Fibroblast of lung (primary cell): ENCODE results near the gene KCNT1. TPM values are rescaled to one million over a fixed set of nuclear protein-coding genes. Genes with fewer than 3 reads are reported as not detected.

Source experiments
- DNase-seq, 2 donors: peaks; one replicate each; pipeline versions ENCODE4 v3.0.0 to v3.0.0-alpha.2; 2010; ENCODE audit warnings: low read depth in 2 of 2
- H2AFZ ChIP-seq: 2 replicates; pipeline ENCODE4 v1.5.1; 2012; ENCODE audit warnings: low read length, control low read depth, inconsistent platforms
- H3K27ac ChIP-seq: 2 replicates; pipeline ENCODE4 v1.5.1; 2011; ENCODE audit warnings: low read length, control low read depth; ENCODE audit not compliant: insufficient read depth
- H3K27me3 ChIP-seq: 2 replicates; pipeline ENCODE4 v1.5.1; 2011; ENCODE audit warnings: mild to moderate bottlenecking, low read length; ENCODE audit not compliant: control insufficient read depth, insufficient read depth
- H3K36me3 ChIP-seq: 2 replicates; pipeline ENCODE4 v1.5.1; 2011; ENCODE audit warnings: low read length; ENCODE audit not compliant: control insufficient read depth, insufficient read depth
- H3K4me1 ChIP-seq: 2 replicates; pipeline ENCODE4 v1.5.1; 2011; ENCODE audit warnings: low read length; ENCODE audit not compliant: control insufficient read depth, insufficient read depth; ENCODE audit errors: extremely low read depth
- H3K4me2 ChIP-seq: 2 replicates; pipeline ENCODE4 v1.5.1; 2011; ENCODE audit warnings: low read length, control low read depth; ENCODE audit not compliant: insufficient read depth; ENCODE audit errors: extremely low read depth
- H3K4me3 ChIP-seq, 4 experiments: fragments of 200-600 bp in 1 of 4; sonication (generic) in 1 of 4; replicated peaks in 1 of 4; 2 replicates each; pipeline ENCODE4 v1.5.1; 2011 to 2016; ENCODE audit warnings: low read length in 4 of 4, low read depth in 3 of 4, mild to moderate bottlenecking in 3 of 4, control low read depth in 2 of 4, inconsistent platforms in 1 of 4, mixed read lengths in 1 of 4; ENCODE audit not compliant: insufficient read depth in 1 of 4; ENCODE audit errors: control extremely low read depth in 1 of 4
- H3K79me2 ChIP-seq: 2 replicates; pipeline ENCODE4 v1.5.1; 2012; ENCODE audit warnings: mild to moderate bottlenecking, low read length, inconsistent platforms; ENCODE audit not compliant: control insufficient read depth, insufficient read depth
- H3K9ac ChIP-seq: 2 replicates; pipeline ENCODE4 v1.5.1; 2011; ENCODE audit warnings: mild to moderate bottlenecking, low read length, control low read depth; ENCODE audit not compliant: insufficient read depth
- H3K9me3 ChIP-seq: 2 replicates; pipeline ENCODE4 v1.5.1; 2012; ENCODE audit warnings: low read depth, low read length; ENCODE audit not compliant: control insufficient read depth, insufficient read depth
- H4K20me1 ChIP-seq: 2 replicates; pipeline ENCODE4 v1.5.1; 2011; ENCODE audit warnings: low read length; ENCODE audit not compliant: control insufficient read depth, insufficient read depth; ENCODE audit errors: extremely low read depth
- CTCF ChIP-seq, 2 donors: IDR thresholded peaks in 1 of 2; conservative IDR thresholded peaks in 1 of 2; 1 replicate in 1 of 2; 2 replicates in 1 of 2; pipeline ENCODE4 v1.5.1; 2011 to 2012; ENCODE audit warnings: low read length in 2 of 2, control low read depth in 1 of 2, inconsistent platforms in 1 of 2, low read depth in 1 of 2, mild to moderate bottlenecking in 1 of 2
- EZH2 ChIP-seq: IDR thresholded peaks from 2 replicates; pipeline ENCODE4 v1.5.1; 2012; ENCODE audit warnings: low read length, control low read depth, mild to moderate bottlenecking; ENCODE audit errors: missing control alignments
- polyA plus RNA-seq, 2 donors: library from polyadenylated mRNA; depleted of rRNA in 1 of 2; stranded (reverse) in 1 of 2; unstranded in 1 of 2; fragments of >200 nt; gene quantifications; 2 replicates each; pipeline ENCODE4 v1.2.1, GENCODE V29; 2011 to 2012; ENCODE audit warnings: missing spikeins in 1 of 2
- total RNA-seq: library from RNA; depleted of rRNA; stranded (reverse); fragments of >200 nt; gene quantifications from 2 replicates; pipeline ENCODE4 v1.2.1, GENCODE V29; 2014

The KCNT1 gene
- total and polyA plus RNA-seq, 2 donors (not counting 1 experiment from before 2014, with no cell fraction given), result not detected

- H4K20me1 ChIP-seq, result no peaks in the 10 kb centered on the region
- no peak overlapping the region for H2AFZ ChIP-seq
- no peaks in the 10 kb centered on the region for H3K4me1 ChIP-seq
- DNase-seq, result no peak
- no peak overlapping the region for H3K4me3 ChIP-seq
- no peaks in the 10 kb centered on the region for H3K79me2 ChIP-seq
- peaks cover 11% of the 10 kb centered on the region for H3K36me3 ChIP-seq
- no peak overlapping the region for H3K4me2 ChIP-seq
- H3K9ac ChIP-seq, result no peak overlapping the region
- H3K27ac ChIP-seq, result no peak overlapping the region
- H3K27me3 ChIP-seq, result no peaks in the 10 kb centered on the region
- no peak for TF ChIP-seq CTCF (conservative IDR thresholded peaks at IDR 0.05 in 1 of 2, IDR thresholded peaks at IDR 0.05 in 1 of 2; ENCODE audit: low read depth in 1 of 2, low read length in 2 of 2)
- no peak for TF ChIP-seq EZH2
- no peaks in the 10 kb centered on the region for H3K9me3 ChIP-seq
These were observed 114.6 kb downstream of the KCNT1 start for GRCh38 chr9:135816651-135816970.

DNA sequence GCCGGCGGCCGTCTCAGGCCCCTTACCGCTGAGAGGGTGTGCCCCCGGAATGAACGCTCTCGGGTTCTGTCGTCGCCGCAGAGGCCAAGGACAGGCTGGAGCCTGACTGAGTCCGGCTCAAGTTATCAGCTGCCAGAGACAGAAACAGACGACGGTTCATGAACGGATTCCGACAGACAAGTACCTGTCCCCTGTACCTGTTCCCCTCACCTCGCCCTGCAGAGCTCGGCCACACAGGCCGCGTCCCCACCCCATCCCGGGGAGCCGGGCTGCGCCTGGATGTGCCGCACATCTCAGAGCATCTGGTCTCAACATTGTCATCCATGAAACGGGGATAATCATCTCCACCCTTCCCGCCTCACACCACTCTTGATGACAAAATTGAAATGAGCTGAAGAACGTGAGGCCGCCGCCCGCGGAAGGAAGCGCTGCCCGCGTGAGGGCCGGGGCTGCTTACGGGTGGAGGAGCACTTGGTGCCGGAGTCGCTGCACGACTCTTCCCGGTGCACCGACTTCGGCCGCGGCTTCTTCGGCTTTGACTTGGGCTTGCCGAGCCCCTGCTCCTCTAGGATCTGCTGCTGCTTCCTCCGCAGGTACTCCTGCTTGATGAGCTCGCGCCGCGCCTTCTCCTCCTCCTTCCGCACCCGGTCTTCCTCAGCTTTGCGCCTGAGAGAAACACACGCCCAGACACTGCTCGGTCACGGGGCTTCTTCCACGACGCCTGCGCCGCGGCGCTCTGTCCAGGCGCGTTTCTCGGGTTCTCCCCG, 116.1 kb downstream of the KCNT1 start:
- Histone ChIP-seq H3K27me3 (no peaks in the 10 kb centered on the region), H3K9ac (no peak overlapping the region), H2AFZ (no peak overlapping the region), H3K27ac (no peak overlapping the region), H3K9me3 (no peaks in the 10 kb centered on the region), H3K79me2 (no peaks in the 10 kb centered on the region), H3K36me3 (peaks cover 14% of the 10 kb centered on the region), H4K20me1 (no peaks in the 10 kb centered on the region), H3K4me1 (no peaks in the 10 kb centered on the region), H3K4me3 (no peak overlapping the region), H3K4me2 (no peak overlapping the region)
- no peak for DNase-seq
- TF ChIP-seq CTCF (conservative IDR thresholded peaks at IDR 0.05 in 1 of 2, IDR thresholded peaks at IDR 0.05 in 1 of 2; ENCODE audit: low read depth in 1 of 2, low read length in 2 of 2), result no peak
- TF ChIP-seq EZH2, result no peak

DNA sequence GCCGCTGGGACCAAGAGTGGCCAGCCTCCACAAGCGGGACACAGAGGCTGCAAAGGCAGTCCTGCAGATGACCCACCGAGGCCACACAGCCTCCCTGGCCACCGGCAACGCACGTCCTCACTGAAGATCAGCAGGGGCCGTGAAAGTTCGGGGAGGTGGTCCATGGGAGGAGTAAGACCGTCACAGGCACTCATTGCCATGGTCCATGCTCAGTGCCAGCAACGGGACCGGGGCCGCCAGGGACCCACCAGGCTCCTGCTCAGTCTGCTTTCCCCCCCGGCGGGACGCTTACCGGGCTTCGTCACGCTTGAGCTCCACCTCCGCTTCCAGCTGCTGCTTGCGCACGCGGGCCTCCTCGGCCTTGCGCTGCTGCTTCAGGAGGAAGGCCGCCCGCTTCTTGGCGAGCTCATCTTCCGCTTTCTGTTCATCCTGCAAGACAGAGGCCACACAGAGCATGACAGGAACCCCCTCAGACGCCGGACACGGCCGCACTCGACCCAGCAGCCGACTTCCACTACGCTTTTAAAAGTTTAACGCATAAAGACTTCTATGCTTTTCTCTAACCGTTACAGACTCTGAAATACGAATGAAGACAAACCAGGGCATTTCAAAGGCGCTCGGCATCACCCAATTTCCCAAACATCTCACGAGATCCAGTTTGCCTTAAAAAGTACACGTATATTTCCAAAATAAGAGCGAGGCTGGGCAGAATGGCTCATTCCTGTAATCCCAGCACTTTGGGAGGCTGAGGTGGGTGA, 116.9 kb downstream of the KCNT1 start:
- TF ChIP-seq CTCF (conservative IDR thresholded peaks at IDR 0.05 in 1 of 2, IDR thresholded peaks at IDR 0.05 in 1 of 2; ENCODE audit: low read depth in 1 of 2, low read length in 2 of 2), result no peak
- no peak for TF ChIP-seq EZH2
- Histone ChIP-seq H3K4me2 (no peak overlapping the region), H3K79me2 (no peaks in the 10 kb centered on the region), H4K20me1 (no peaks in the 10 kb centered on the region), H3K4me3 (no peak overlapping the region), H3K4me1 (no peaks in the 10 kb centered on the region), H3K9ac (no peak overlapping the region), H2AFZ (no peak overlapping the region), H3K27ac (no peak overlapping the region), H3K27me3 (no peaks in the 10 kb centered on the region), H3K9me3 (no peaks in the 10 kb centered on the region), H3K36me3 (peaks cover 14% of the 10 kb centered on the region)
- no peak for DNase-seq
